ENCODE measurements around the gene RPL29.

Gene RPL29

GRCh38 chr3:51974277-51974962 lies 21.3 kb downstream of the RPL29 start:
- CTCF ChIA-PET = interaction anchor here (0.7 to 4.5 kb wide), 7 partner anchors 8 to 42 kb away, joined by 3 to 21 read pairs (median 5); partner anchors contain the start of genes ACY1, PARP3 and RRP9
- no peak for DNase-seq (ENCODE audit: extremely low spot score)
- POLR2A ChIA-PET = interaction anchor here (0.7 to 4.2 kb wide), 13 partner anchors 9 to 82 kb away, joined by 3 to 52 read pairs (median 6); partner anchors contain the start of genes ACY1, DUSP7, PARP3 and RPL29
- TF ChIP-seq TARDBP (IDR thresholded peaks at IDR 0.05) (no peak), SUZ12 (IDR thresholded peaks at IDR 0.05) (no peak), ZNF384 (IDR thresholded peaks at IDR 0.05) (no peak), FOXK2 (IDR thresholded peaks at IDR 0.05) (no peak), ARNT (IDR thresholded peaks at IDR 0.05) (no peak), BHLHE40 (IDR thresholded peaks at IDR 0.05; ENCODE audit: borderline replicate concordance) (no peak), CTBP1 (IDR thresholded peaks at IDR 0.05; ENCODE audit: borderline replicate concordance) (no peak), NFRKB (IDR thresholded peaks at IDR 0.05) (no peak), HDGF (IDR thresholded peaks at IDR 0.05; ENCODE audit: borderline replicate concordance) (no peak), SP1 (IDR thresholded peaks at IDR 0.05) (no peak), L3MBTL2 (conservative IDR thresholded peaks at IDR 0.05) (no peak), FOXM1 (IDR thresholded peaks at IDR 0.05; ENCODE audit: borderline replicate concordance) (no peak), FOXA1 (IDR thresholded peaks at IDR 0.05) (no peak), LEF1 (IDR thresholded peaks at IDR 0.05; ENCODE audit: borderline replicate concordance) (no peak), ELF4 (IDR thresholded peaks at IDR 0.05) (no peak)
- TF ChIP-seq, protein P1, sequence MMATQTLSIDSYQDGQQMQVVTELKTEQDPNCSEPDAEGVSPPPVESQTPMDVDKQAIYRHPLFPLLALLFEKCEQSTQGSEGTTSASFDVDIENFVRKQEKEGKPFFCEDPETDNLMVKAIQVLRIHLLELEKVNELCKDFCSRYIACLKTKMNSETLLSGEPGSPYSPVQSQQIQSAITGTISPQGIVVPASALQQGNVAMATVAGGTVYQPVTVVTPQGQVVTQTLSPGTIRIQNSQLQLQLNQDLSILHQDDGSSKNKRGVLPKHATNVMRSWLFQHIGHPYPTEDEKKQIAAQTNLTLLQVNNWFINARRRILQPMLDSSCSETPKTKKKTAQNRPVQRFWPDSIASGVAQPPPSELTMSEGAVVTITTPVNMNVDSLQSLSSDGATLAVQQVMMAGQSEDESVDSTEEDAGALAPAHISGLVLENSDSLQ (IDR thresholded peaks at IDR 0.05) = no peak

DNA sequence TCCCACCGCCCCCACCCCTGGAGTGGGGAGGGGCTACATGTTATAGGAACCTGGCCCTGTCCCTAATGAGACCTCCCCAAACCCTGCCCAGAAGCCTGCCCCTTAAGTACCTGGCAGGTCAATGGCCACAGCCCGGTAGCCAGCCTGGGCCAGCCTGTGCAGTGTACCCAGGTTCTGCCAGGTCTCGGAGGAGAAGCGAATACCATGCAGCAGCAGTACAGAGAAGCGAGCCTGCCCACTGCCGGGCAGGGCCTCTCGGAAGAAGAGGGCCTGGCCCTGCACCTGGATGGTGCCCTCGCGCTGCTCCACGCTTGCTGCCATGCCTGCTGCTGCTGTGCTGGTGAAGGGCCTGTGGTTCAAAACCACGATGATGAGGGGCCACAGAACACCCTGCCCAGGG lies 24.3 kb downstream of the RPL29 start:
- no peak for TF ChIP-seq FOXK2 (IDR thresholded peaks at IDR 0.05)
- TF ChIP-seq LEF1 (IDR thresholded peaks at IDR 0.05; ENCODE audit: borderline replicate concordance) = no peak
- no peak for TF ChIP-seq TARDBP (IDR thresholded peaks at IDR 0.05)
- TF ChIP-seq FOXA1 (IDR thresholded peaks at IDR 0.05) = no peak
- TF ChIP-seq BHLHE40 (IDR thresholded peaks at IDR 0.05; ENCODE audit: borderline replicate concordance) = no peak
- no peak for TF ChIP-seq SUZ12 (IDR thresholded peaks at IDR 0.05)
- TF ChIP-seq ELF4 (IDR thresholded peaks at IDR 0.05) = no peak
- TF ChIP-seq HDGF (IDR thresholded peaks at IDR 0.05; ENCODE audit: borderline replicate concordance) = no peak
- TF ChIP-seq ARNT (IDR thresholded peaks at IDR 0.05) = no peak
- no peak for TF ChIP-seq SP1 (IDR thresholded peaks at IDR 0.05)
- TF ChIP-seq CTBP1 (IDR thresholded peaks at IDR 0.05; ENCODE audit: borderline replicate concordance) = no peak
- no peak for TF ChIP-seq ZNF384 (IDR thresholded peaks at IDR 0.05)
- TF ChIP-seq NFRKB (IDR thresholded peaks at IDR 0.05) = no peak
- TF ChIP-seq, protein P1 (IDR thresholded peaks at IDR 0.05) = no peak
- ChIA-PET CTCF (interaction anchor here (4.5 kb wide), 1 partner anchor 29 kb away, joined by 21 read pairs; the partner anchor contains the start of genes PARP3 and RRP9), POLR2A (interaction anchor here (4.2 kb wide), 1 partner anchor 29 kb away, joined by 52 read pairs; the partner anchor contains the start of genes PARP3 and RRP9)
- no peak for DNase-seq (ENCODE audit: extremely low spot score)

DNA sequence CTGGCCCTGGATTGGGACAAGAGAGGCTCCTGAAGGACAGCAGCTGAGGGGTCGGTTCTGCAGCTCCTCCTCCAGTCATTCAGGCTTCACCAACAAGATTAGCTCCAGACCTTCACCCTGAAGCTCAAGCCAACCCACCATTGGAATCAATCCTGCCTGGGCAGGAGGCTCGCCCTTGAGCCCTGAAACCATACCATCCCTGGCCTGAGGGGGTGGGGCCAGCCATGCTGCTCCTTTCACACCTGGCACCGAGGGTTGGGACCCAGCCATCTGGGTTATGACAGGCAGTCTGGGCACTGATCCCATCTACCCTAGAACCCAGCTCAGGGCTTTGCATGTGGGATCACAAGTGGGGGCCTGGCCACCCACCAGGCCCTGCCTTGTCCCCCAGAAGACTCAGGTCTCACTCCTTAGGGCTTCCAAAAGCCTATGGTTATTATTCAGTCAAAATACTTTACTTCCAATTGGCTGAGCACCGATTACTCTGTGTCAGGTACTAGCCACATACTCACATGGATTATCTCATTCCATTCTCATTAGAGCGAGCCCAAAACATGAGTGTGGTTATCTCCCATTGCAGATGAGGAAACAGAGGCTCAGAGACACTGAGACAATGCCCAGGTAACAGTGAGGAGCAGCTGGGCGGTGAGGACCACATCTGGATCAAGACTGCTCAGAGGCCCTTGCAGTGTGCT lies 24.9 kb downstream of the RPL29 start:
- no peak for TF ChIP-seq BHLHE40 (IDR thresholded peaks at IDR 0.05; ENCODE audit: borderline replicate concordance)
- TF ChIP-seq FOXA1 (IDR thresholded peaks at IDR 0.05) = no peak
- no peak for TF ChIP-seq SP1 (IDR thresholded peaks at IDR 0.05)
- no peak for TF ChIP-seq ARNT (IDR thresholded peaks at IDR 0.05)
- no peak for TF ChIP-seq FOXK2 (IDR thresholded peaks at IDR 0.05)
- no peak for TF ChIP-seq FOXM1 (IDR thresholded peaks at IDR 0.05; ENCODE audit: borderline replicate concordance)
- no peak for TF ChIP-seq CTBP1 (IDR thresholded peaks at IDR 0.05; ENCODE audit: borderline replicate concordance)
- no peak for TF ChIP-seq L3MBTL2 (conservative IDR thresholded peaks at IDR 0.05)
- TF ChIP-seq NFRKB (IDR thresholded peaks at IDR 0.05) = no peak
- TF ChIP-seq, protein P1 (IDR thresholded peaks at IDR 0.05) = no peak
- TF ChIP-seq TARDBP (IDR thresholded peaks at IDR 0.05) = no peak
- no peak for TF ChIP-seq SUZ12 (IDR thresholded peaks at IDR 0.05)
- no peak for TF ChIP-seq ELF4 (IDR thresholded peaks at IDR 0.05)
- POLR2A ChIA-PET = interaction anchor here (1.1 to 5.2 kb wide), 2 partner anchors 8 to 29 kb away, joined by 4 to 39 read pairs; partner anchors contain the start of genes PARP3 and RRP9
- no peak for DNase-seq (ENCODE audit: extremely low spot score)
- CTCF ChIA-PET = interaction anchor here (4.5 kb wide), 1 partner anchor 29 kb away, joined by 21 read pairs; the partner anchor contains the start of genes PARP3 and RRP9

GRCh38 chr3:51969841-51970240 lies 25.9 kb downstream of the RPL29 start:
- ChIA-PET CTCF (interaction anchor here (0.6 to 0.7 kb wide), 2 partner anchors 27 to 33 kb away, joined by 3 to 5 read pairs; partner anchors contain the start of gene PARP3), POLR2A (interaction anchor here (1.0 to 5.2 kb wide), 6 partner anchors 7 to 28 kb away, joined by 3 to 39 read pairs (median 7); partner anchors contain the start of genes ACY1, PARP3, RPL29 and RRP9)
- DNase-seq (ENCODE audit: extremely low spot score) = no peak
- no peak for TF ChIP-seq NFRKB (IDR thresholded peaks at IDR 0.05)
- no peak for TF ChIP-seq ELF4 (IDR thresholded peaks at IDR 0.05)
- TF ChIP-seq ZNF384 (IDR thresholded peaks at IDR 0.05) = no peak
- no peak for TF ChIP-seq L3MBTL2 (conservative IDR thresholded peaks at IDR 0.05)
- no peak for TF ChIP-seq SP1 (IDR thresholded peaks at IDR 0.05)
- no peak for TF ChIP-seq LEF1 (IDR thresholded peaks at IDR 0.05; ENCODE audit: borderline replicate concordance)
- TF ChIP-seq TARDBP (IDR thresholded peaks at IDR 0.05) = no peak
- TF ChIP-seq FOXK2 (IDR thresholded peaks at IDR 0.05) = no peak
- no peak for TF ChIP-seq BHLHE40 (IDR thresholded peaks at IDR 0.05; ENCODE audit: borderline replicate concordance)
- no peak for TF ChIP-seq HDGF (IDR thresholded peaks at IDR 0.05; ENCODE audit: borderline replicate concordance)
